Upper lobe of left lung (tissue), 6 donors: ENCODE data around the gene THAP12. TPM values are rescaled to one million over a fixed set of nuclear protein-coding genes. Genes with fewer than 3 reads are reported as not detected.

ENCODE experiments used
- ATAC-seq, 2 donors: fragments of 200-7000 bp; cut with Tn5 transposase; one replicate each; pipeline ENCODE4 v1.9.1; 2022; ENCODE audit warnings: mild to moderate bottlenecking in 2 of 2, moderate library complexity in 2 of 2; ENCODE audit not compliant: low FRiP score in 2 of 2
- DNase-seq, 2 donors: peaks; one replicate each; pipeline ENCODE4 v3.0.0-alpha.2; 2019 to 2020
- H3K27ac ChIP-seq, 4 donors: fragments of 200-600 bp; sonication (generic); one replicate each; pipeline ENCODE4 v1.5.1; 2016 to 2019
- H3K27me3 ChIP-seq, 4 donors: fragments of 200-600 bp; sonication (generic); one replicate each; pipeline ENCODE4 v1.5.1; 2017 to 2019
- H3K36me3 ChIP-seq, 4 donors: fragments of 200-600 bp; sonication (generic); one replicate each; pipeline ENCODE4 v1.5.1; 2016 to 2019
- H3K4me1 ChIP-seq, 4 donors: fragments of 200-600 bp; sonication (generic); one replicate each; pipeline ENCODE4 v1.5.1; 2018 to 2019
- H3K4me3 ChIP-seq, 4 donors: fragments of 200-600 bp; sonication (generic); one replicate each; pipeline ENCODE4 v1.5.1; 2017 to 2019; ENCODE audit warnings: mild to moderate bottlenecking in 2 of 4, moderate library complexity in 1 of 4
- H3K9me3 ChIP-seq, 4 donors: fragments of 200-600 bp; sonication (generic); one replicate each; pipeline ENCODE4 v1.5.1; 2018 to 2019
- EP300 ChIP-seq, 4 donors: sonication (generic); formaldehyde crosslinking; IDR thresholded peaks; one replicate each; pipeline ENCODE4 v1.5.1; 2017; ENCODE audit warnings: antibody characterized with exemption in 4 of 4, control low read depth in 2 of 4
- POLR2A ChIP-seq, 4 donors: fragments of 450-650 bp; IDR thresholded peaks; one replicate each; pipeline ENCODE4 v1.5.1; 2016 to 2017; ENCODE audit warnings: antibody characterized with exemption in 4 of 4, mild to moderate bottlenecking in 2 of 4
- POLR2AphosphoS5 ChIP-seq, 2 donors: sonication (generic); formaldehyde crosslinking; IDR thresholded peaks; one replicate each; pipeline ENCODE4 v1.5.1; 2017; ENCODE audit warnings: antibody characterized with exemption in 2 of 2
- WGBS, 2 donors: methylation state at CpG; one replicate each; pipeline ENCODE4 v1.1.5; 2017 to 2018; 5-methylcytosine and 5-hydroxymethylcytosine counted together
- small RNA-seq, 4 donors: library from RNA; depleted of rRNA; stranded (forward); fragments of <200 nt; gene quantifications; one replicate each; pipeline ENCODE3, GENCODE V24; 2016
- total RNA-seq, 6 donors: library from RNA; depleted of rRNA in 4 of 6; stranded (reverse); fragments of >200 nt in 4 of 6; gene quantifications; one replicate each; pipeline versions ENCODE4 v1.1.0 to v1.2.1, GENCODE V29; 2016 to 2021
- TF ChIP-seq, protein P1 (sequence below), 6 experiments: fragments of 450-650 bp in 4 of 6; fragments of 200-600 bp in 2 of 6; sonication (generic) in 2 of 6; IDR thresholded peaks; one replicate each; pipeline ENCODE4 v1.5.1; 2016 to 2019; ENCODE audit warnings: antibody characterized with exemption in 6 of 6
- donor health status: DM: no; HTN: no; CAD: no; lungs with moderate emphysema.
- donor health status: DM: no; HTN: yes; CAD: no; lungs with severe emphysema.

THAP12 gene
- total RNA-seq, 6 donors from 2014 or later = 9.1 to 35.8 (median 34.2) TPM

- WGBS, 2 donors = 72 to 83% methylated on average over 8 to 9 of the region's 9 CpGs
- no peak overlapping the region for H3K27ac ChIP-seq
- no peaks in the 10 kb centered on the region for H3K27me3 ChIP-seq
- DNase-seq (no peak), ATAC-seq (no peak)
- no peak for TF ChIP-seq POLR2AphosphoS5 (IDR thresholded peaks at IDR 0.05)
- no peak for TF ChIP-seq EP300 (IDR thresholded peaks at IDR 0.05)
- TF ChIP-seq, protein P1, sequence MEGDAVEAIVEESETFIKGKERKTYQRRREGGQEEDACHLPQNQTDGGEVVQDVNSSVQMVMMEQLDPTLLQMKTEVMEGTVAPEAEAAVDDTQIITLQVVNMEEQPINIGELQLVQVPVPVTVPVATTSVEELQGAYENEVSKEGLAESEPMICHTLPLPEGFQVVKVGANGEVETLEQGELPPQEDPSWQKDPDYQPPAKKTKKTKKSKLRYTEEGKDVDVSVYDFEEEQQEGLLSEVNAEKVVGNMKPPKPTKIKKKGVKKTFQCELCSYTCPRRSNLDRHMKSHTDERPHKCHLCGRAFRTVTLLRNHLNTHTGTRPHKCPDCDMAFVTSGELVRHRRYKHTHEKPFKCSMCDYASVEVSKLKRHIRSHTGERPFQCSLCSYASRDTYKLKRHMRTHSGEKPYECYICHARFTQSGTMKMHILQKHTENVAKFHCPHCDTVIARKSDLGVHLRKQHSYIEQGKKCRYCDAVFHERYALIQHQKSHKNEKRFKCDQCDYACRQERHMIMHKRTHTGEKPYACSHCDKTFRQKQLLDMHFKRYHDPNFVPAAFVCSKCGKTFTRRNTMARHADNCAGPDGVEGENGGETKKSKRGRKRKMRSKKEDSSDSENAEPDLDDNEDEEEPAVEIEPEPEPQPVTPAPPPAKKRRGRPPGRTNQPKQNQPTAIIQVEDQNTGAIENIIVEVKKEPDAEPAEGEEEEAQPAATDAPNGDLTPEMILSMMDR (IDR thresholded peaks at IDR 0.05) = no peak
- TF ChIP-seq POLR2A (IDR thresholded peaks at IDR 0.05) = no peak
- no peaks in the 10 kb centered on the region for H3K36me3 ChIP-seq
- no peak overlapping the region for H3K4me3 ChIP-seq
- H3K9me3 ChIP-seq = no peaks in the 10 kb centered on the region
- H3K4me1 ChIP-seq = no peaks in the 10 kb centered on the region
Observed at GRCh38 chr11:76307396-76307795, 73.5 kb downstream of the THAP12 start.

DNA sequence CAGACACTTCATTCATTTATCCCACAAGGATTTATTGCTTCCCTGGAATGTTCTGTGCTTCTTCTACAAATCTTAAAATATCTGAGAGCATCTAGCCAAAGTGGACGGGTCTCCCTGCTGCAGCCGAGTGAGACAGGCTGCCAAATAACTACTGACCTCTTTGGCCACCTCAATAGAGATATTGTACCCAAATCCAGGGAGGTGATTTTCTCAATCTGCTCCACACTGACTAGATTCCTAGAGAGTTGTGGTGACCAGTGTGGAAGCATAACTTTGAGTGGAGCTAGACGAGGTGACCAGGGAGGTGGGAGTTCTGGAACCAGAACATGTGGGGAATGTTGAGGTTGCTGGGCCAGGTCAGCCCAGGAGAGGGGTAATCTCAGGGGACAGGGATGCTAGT lies 77.5 kb downstream of the THAP12 start:
- no peaks in the 10 kb centered on the region for H3K27me3 ChIP-seq
- no peak overlapping the region for H3K4me3 ChIP-seq
- H3K36me3 ChIP-seq = no peaks in the 10 kb centered on the region
- DNase-seq = no peak
- no peak for ATAC-seq
- H3K4me1 ChIP-seq = no peaks in the 10 kb centered on the region
- WGBS, 2 donors = 60 to 64% methylated on average over 3 of the region's 3 CpGs
- no peak overlapping the region for H3K27ac ChIP-seq
- no peak for TF ChIP-seq POLR2AphosphoS5 (IDR thresholded peaks at IDR 0.05)
- H3K9me3 ChIP-seq = no peaks in the 10 kb centered on the region

GRCh38 chr11:76302996-76303395 lies 77.9 kb downstream of the THAP12 start:
- H3K27ac ChIP-seq = no peak overlapping the region
- DNase-seq (no peak), ATAC-seq (no peak)
- WGBS, 2 donors = 72 to 78% methylated on average over 3 of the region's 3 CpGs
- TF ChIP-seq POLR2AphosphoS5 (IDR thresholded peaks at IDR 0.05) (no peak), EP300 (IDR thresholded peaks at IDR 0.05) (no peak), POLR2A (IDR thresholded peaks at IDR 0.05) (no peak)
- TF ChIP-seq, protein P1 (IDR thresholded peaks at IDR 0.05) = no peak
- no peaks in the 10 kb centered on the region for H3K27me3 ChIP-seq
- H3K9me3 ChIP-seq = no peaks in the 10 kb centered on the region
- no peaks in the 10 kb centered on the region for H3K36me3 ChIP-seq
- H3K4me3 ChIP-seq = no peak overlapping the region
- no peaks in the 10 kb centered on the region for H3K4me1 ChIP-seq

Small RNA genes lying within 50 kb of the gene (small RNA-seq; reads per million reads assigned to genes)
- 0 reads per million in 4 donors for gene RF00019

Other genes starting within 250 kb of the THAP12 start
- 10 to 100 TPM in 1 of 6 donors, 1 to 10 TPM in 5; 1.7 to 12.9 (median 4.1) TPM for gene WNT11, start 174.6 kb downstream of the THAP12 start, total RNA-seq
- 1 to 10 TPM; 1.2 to 4.8 (median 2.0) TPM for gene GVQW3, start 191 bp upstream of the THAP12 start, total RNA-seq
- gene EMSY, start 63.9 kb upstream of the THAP12 start, total RNA-seq = 10 to 100 TPM; 14.6 to 66.0 (median 20.9) TPM